Measurements from ENCODE around the gene SIM2.
"Not testable (repeated sequence)": the region's sequence is repeated elsewhere in the genome, so short reads cannot be mapped to it uniquely, and the experiment has no call there.

The SIM2 gene, protein sequence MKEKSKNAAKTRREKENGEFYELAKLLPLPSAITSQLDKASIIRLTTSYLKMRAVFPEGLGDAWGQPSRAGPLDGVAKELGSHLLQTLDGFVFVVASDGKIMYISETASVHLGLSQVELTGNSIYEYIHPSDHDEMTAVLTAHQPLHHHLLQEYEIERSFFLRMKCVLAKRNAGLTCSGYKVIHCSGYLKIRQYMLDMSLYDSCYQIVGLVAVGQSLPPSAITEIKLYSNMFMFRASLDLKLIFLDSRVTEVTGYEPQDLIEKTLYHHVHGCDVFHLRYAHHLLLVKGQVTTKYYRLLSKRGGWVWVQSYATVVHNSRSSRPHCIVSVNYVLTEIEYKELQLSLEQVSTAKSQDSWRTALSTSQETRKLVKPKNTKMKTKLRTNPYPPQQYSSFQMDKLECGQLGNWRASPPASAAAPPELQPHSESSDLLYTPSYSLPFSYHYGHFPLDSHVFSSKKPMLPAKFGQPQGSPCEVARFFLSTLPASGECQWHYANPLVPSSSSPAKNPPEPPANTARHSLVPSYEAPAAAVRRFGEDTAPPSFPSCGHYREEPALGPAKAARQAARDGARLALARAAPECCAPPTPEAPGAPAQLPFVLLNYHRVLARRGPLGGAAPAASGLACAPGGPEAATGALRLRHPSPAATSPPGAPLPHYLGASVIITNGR

GRCh38 chr21:36698981-36699545, at the start of gene SIM2:
TSS of gene SIM2 (plus strand) at chr21:36699115. CDS start at chr21:36699747, 632 bp downstream.
- no peak for DNase-seq (ENCODE audit: low read depth)
- TF ChIP-seq CTCF (IDR thresholded peaks at IDR 0.05; ENCODE audit: control insufficient read depth, insufficient read depth, low read depth, low read length, missing control alignments): no peak

GRCh38 chr21:36654324-36654723, 44.6 kb upstream of the SIM2 start:
- no peak overlapping the region for H3K4me3 ChIP-seq (ENCODE audit: control insufficient read depth, low read depth, low read length)
- DNase-seq (ENCODE audit: low read depth): no peak
- TF ChIP-seq CTCF (IDR thresholded peaks at IDR 0.05; ENCODE audit: control insufficient read depth, insufficient read depth, low read depth, low read length, missing control alignments): no peak

More at GRCh38 chr21:36698981-36699545, at the start of gene SIM2:
- H3K4me3 ChIP-seq (ENCODE audit: control insufficient read depth, low read depth, low read length): no peak within 1 kb of the TSS

DNA sequence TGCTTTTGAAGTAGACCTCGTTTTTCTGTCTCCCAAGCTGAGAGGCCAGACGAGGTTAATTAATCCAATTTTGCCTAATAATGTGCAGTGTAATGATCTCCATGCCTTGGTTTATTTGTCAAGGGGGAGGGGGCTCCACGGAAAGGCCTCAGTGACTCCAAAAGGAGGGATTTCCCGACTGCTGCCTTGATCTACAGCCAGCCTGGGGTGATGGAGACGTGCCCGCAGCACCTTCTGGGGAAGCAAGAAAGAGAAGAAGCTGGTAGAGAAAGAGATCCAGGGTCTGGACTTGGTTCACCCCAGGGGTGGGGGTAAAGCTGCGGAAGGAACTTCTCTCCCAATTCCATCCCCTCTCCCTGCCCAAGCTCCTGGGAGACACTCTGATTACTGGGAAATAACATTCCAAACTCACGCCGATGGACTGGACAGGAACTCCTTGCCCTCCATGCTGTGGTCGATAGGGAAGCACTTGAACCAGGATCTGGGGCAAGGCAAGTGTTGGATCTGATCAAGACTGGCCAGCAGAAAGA, 44.1 kb upstream of the SIM2 start:
- no peak for DNase-seq (ENCODE audit: low read depth)
- no peak for TF ChIP-seq CTCF (IDR thresholded peaks at IDR 0.05; ENCODE audit: control insufficient read depth, insufficient read depth, low read depth, low read length, missing control alignments)
- H3K4me3 ChIP-seq (ENCODE audit: control insufficient read depth, low read depth, low read length): no peak overlapping the region

- TF ChIP-seq CTCF (IDR thresholded peaks at IDR 0.05; ENCODE audit: control insufficient read depth, insufficient read depth, low read depth, low read length, missing control alignments): no peak
Measured at GRCh38 chr21:36656138-36656537, 42.8 kb upstream of the SIM2 start.

DNA sequence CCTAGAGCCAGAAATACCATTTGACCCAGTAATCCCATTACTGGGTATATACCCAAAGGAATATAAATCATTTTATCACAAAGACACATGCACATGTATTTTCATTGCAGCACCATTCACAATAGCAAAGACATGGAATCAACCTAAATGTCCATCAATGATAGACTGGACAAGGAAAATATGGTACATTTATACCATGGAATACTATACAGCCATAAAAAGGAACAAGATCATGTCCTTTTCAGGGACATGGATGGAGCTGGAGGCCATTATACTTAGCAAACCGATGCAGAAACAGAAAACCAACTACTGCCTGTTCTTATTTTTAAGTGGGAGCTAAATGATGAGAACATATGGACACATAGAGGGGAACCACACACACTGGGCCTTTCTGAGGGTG, 41.6 kb upstream of the SIM2 start:
- not testable (repeated sequence) for DNase-seq (ENCODE audit: low read depth); H3K4me3 ChIP-seq (ENCODE audit: control insufficient read depth, low read depth, low read length)

More at GRCh38 chr21:36656138-36656537, 42.8 kb upstream of the SIM2 start:
- H3K4me3 ChIP-seq (ENCODE audit: control insufficient read depth, low read depth, low read length): no peak overlapping the region
- DNase-seq (ENCODE audit: low read depth): no peak

DNA sequence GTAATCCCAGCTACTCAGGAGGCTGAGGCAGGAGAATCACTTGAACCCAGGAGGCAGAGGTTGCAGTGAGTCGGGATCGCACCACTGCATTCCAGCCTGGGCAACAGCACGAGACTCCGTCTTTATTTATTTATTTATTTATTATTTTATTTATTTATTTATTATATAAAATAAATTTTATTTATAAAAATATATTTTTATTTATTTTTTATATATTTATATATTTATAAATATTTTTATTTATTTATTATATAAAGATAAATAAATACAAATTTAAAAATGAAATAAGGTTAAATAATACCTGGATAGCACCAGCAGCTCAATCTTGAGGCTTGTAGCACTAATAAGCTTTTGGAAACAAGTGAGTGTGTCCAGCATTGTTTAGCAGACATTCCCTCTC, 40.9 kb upstream of the SIM2 start:
- H3K4me3 ChIP-seq (ENCODE audit: control insufficient read depth, low read depth, low read length): no peak overlapping the region
- no peak for TF ChIP-seq CTCF (IDR thresholded peaks at IDR 0.05; ENCODE audit: control insufficient read depth, insufficient read depth, low read depth, low read length, missing control alignments)
- DNase-seq (ENCODE audit: low read depth): no peak

GRCh38 chr21:36658926-36659325, 40.0 kb upstream of the SIM2 start:
- no peak overlapping the region for H3K4me3 ChIP-seq (ENCODE audit: control insufficient read depth, low read depth, low read length)
- DNase-seq (ENCODE audit: low read depth): no peak
- TF ChIP-seq CTCF (IDR thresholded peaks at IDR 0.05; ENCODE audit: control insufficient read depth, insufficient read depth, low read depth, low read length, missing control alignments): no peak
